Psoas muscle (tissue), 8 donors: ENCODE results near the gene LRRTM1. TPM values are rescaled to one million over a fixed set of nuclear protein-coding genes. Genes with fewer than 3 reads are reported as not detected.

ENCODE experiments used
- ATAC-seq, 4 donors: fragments of 200-7000 bp; cut with Tn5 transposase; one replicate each; pipeline ENCODE4 v1.9.1; 2020; ENCODE audit warnings: moderate library complexity in 3 of 4, mild to moderate bottlenecking in 2 of 4
- DNase-seq, 2 donors: peaks; one replicate each; pipeline ENCODE4 v3.0.0-alpha.2; 2020
- H3K27ac ChIP-seq: fragments of 200-600 bp; one replicate; pipeline ENCODE4 v1.8.0; 2022
- H3K27me3 ChIP-seq, 3 donors: fragments of 200-600 bp in 1 of 3; one replicate each; pipeline versions ENCODE4 v1.6.1 to v1.8.0; 2013 to 2022; ENCODE audit warnings: low read length in 2 of 3, mild to moderate bottlenecking in 2 of 3, moderate library complexity in 1 of 3; ENCODE audit not compliant: insufficient read depth in 3 of 3
- H3K36me3 ChIP-seq, 2 donors: fragments of 200-600 bp in 1 of 2; one replicate each; pipeline versions ENCODE4 v1.6.1 to v1.8.0; 2013 to 2022; ENCODE audit warnings: low read depth in 1 of 2, mild to moderate bottlenecking in 1 of 2, moderate library complexity in 1 of 2; ENCODE audit not compliant: insufficient read depth in 1 of 2
- H3K4me1 ChIP-seq: fragments of 200-600 bp; one replicate; pipeline ENCODE4 v1.8.0; 2022
- H3K4me3 ChIP-seq: fragments of 200-600 bp; one replicate; pipeline ENCODE4 v1.8.0; 2022; ENCODE audit warnings: mild to moderate bottlenecking
- H3K9me3 ChIP-seq: fragments of 200-600 bp; one replicate; pipeline ENCODE4 v1.8.0; 2022
- WGBS, 3 donors: extraction: QIAGEN DNeasy Blood & Tissue Kit; methylation state at CpG; one replicate each; pipeline versions ENCODE4 v1.1.6 to v1.1.7; 2013; 5-methylcytosine and 5-hydroxymethylcytosine counted together
- intact Hi-C, 2 donors: fragments of 100-400 bp; cut with DNase I; formaldehyde crosslinking; loops; one replicate each; pipeline versions ENCODE4 v1.11.0 to v1.14.2; 2022
- polyA plus RNA-seq, 3 donors: library from polyadenylated mRNA; stranded (reverse); fragments of 200-250 nt; gene quantifications; one replicate each; pipeline ENCODE4 v1.2.3, GENCODE V29; 2013
- total RNA-seq, 4 donors: library from RNA; stranded (reverse); fragmentation: NEBNext Ultra II Directional in 2 of 4; extraction: Animal tissue kit (Norgen Biotek cat#: 25700) in 2 of 4; gene quantifications; one replicate each; pipeline versions ENCODE4 v1.2.1 to v1.2.4, GENCODE V29; 2021 to 2023
- TF ChIP-seq, protein P1 (sequence below): fragments of 200-600 bp; IDR thresholded peaks from one replicate; pipeline ENCODE4 v1.8.0; 2022; ENCODE audit warnings: antibody characterized with exemption
- donor health status: healthy with polysubstance abuse.
- donor health status: DM: no; HTN: no; CAD: no; lungs with moderate emphysema.
- donor health status: Bipolar disorder and iron deficiency.
- donor health status: healthy.
- donor health status: DM: yes; HTN: yes; CAD: no.
- donor health status: DM: no; HTN: no; CAD: no.
- donor health status: DM: no; HTN: no; CAD: no.
- donor health status: DM: yes; HTN: yes; CAD: no.

The LRRTM1 gene
- total and polyA plus RNA-seq, 7 donors, result 0.01 to 0.36 (median 0.20) TPM; not detected in 4

- no peaks in the 10 kb centered on the region for H3K36me3 ChIP-seq
- no peak overlapping the region for H3K4me3 ChIP-seq
- TF ChIP-seq, protein P1, sequence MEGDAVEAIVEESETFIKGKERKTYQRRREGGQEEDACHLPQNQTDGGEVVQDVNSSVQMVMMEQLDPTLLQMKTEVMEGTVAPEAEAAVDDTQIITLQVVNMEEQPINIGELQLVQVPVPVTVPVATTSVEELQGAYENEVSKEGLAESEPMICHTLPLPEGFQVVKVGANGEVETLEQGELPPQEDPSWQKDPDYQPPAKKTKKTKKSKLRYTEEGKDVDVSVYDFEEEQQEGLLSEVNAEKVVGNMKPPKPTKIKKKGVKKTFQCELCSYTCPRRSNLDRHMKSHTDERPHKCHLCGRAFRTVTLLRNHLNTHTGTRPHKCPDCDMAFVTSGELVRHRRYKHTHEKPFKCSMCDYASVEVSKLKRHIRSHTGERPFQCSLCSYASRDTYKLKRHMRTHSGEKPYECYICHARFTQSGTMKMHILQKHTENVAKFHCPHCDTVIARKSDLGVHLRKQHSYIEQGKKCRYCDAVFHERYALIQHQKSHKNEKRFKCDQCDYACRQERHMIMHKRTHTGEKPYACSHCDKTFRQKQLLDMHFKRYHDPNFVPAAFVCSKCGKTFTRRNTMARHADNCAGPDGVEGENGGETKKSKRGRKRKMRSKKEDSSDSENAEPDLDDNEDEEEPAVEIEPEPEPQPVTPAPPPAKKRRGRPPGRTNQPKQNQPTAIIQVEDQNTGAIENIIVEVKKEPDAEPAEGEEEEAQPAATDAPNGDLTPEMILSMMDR, result no peak
- ATAC-seq (no peak), DNase-seq (no peak)
- intact Hi-C loops, result no loop called here
- no peaks in the 10 kb centered on the region for H3K9me3 ChIP-seq
- H3K27me3 ChIP-seq, result peaks cover 0 to 2% (median 0%) of the 10 kb centered on the region in 3 donors
- no peak overlapping the region for H3K27ac ChIP-seq
- no peaks in the 10 kb centered on the region for H3K4me1 ChIP-seq
Measured at GRCh38 chr2:80293039-80293438, 11.5 kb downstream of the LRRTM1 start.

- Histone ChIP-seq H3K9me3 (no peaks in the 10 kb centered on the region), H3K36me3 (no peaks in the 10 kb centered on the region), H3K27ac (no peak overlapping the region), H3K27me3 (peaks cover 0 to 2% (median 0%) of the 10 kb centered on the region in 3 donors), H3K4me1 (no peaks in the 10 kb centered on the region), H3K4me3 (no peak overlapping the region)
- ATAC-seq, result no peak
- TF ChIP-seq, protein P1, result no peak
- intact Hi-C loops, result no loop called here
- DNase-seq, result no peak
- 74 to 79% (median 77%) methylated on average over 3 of the region's 3 CpGs for WGBS, 3 donors
Measured at GRCh38 chr2:80292474-80292873, 12.1 kb downstream of the LRRTM1 start.

GRCh38 chr2:80291656-80292055 is 12.9 kb downstream of the LRRTM1 start:
- intact Hi-C loops, result no loop called here
- no peak overlapping the region for H3K4me3 ChIP-seq

DNA sequence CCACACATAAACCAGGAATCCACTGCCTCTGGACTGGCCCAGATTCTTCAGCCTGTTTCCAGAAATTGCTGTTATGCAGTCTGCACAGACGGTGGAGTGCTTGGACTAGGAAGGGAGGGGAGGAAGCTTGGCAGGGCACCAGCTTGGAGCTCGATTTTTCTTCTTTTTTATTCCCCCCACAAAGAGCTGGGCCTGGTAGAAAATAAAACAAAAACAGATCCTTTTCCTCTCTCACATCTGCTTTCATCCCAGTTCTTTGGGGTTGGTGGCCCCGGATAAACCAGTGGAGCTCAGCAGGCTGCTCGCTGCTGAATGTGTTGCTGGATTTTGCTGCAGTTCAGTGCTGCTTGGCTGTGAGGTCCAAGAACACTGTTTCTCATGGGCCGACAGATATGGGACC is 16.0 kb downstream of the LRRTM1 start:
- ATAC-seq, result no peak
- TF ChIP-seq, protein P1, result no peak
- no peak overlapping the region for H3K27ac ChIP-seq
- no peak for DNase-seq
- H3K4me3 ChIP-seq, result no peak overlapping the region
- no peaks in the 10 kb centered on the region for H3K9me3 ChIP-seq
- H3K27me3 ChIP-seq, result no peaks in the 10 kb centered on the region
- 22 to 28% (median 27%) methylated on average over 5 of the region's 5 CpGs for WGBS, 3 donors
- no peaks in the 10 kb centered on the region for H3K36me3 ChIP-seq
- intact Hi-C loops, result no loop called here
- no peaks in the 10 kb centered on the region for H3K4me1 ChIP-seq

More at GRCh38 chr2:80291656-80292055, 12.9 kb downstream of the LRRTM1 start:
- ATAC-seq (peak in 1 of 4 donors; percentile 36), DNase-seq (no peak)
- Histone ChIP-seq H3K9me3 (no peaks in the 10 kb centered on the region), H3K27me3 (peaks cover 0 to 2% (median 0%) of the 10 kb centered on the region in 3 donors), H3K27ac (no peak overlapping the region), H3K36me3 (no peaks in the 10 kb centered on the region), H3K4me1 (no peaks in the 10 kb centered on the region)
- WGBS, 3 donors, result 37 to 53% (median 38%) methylated on average over 1 of the region's 1 CpG
- TF ChIP-seq, protein P1, result no peak

GRCh38 chr2:80281049-80281448 is 23.5 kb downstream of the LRRTM1 start:
- TF ChIP-seq, protein P1, result no peak
- peak in 1 of 4 donors; percentile 34 for ATAC-seq
- Histone ChIP-seq H3K27ac (no peak overlapping the region), H3K4me1 (no peaks in the 10 kb centered on the region), H3K4me3 (no peak overlapping the region), H3K27me3 (no peaks in the 10 kb centered on the region), H3K36me3 (no peaks in the 10 kb centered on the region), H3K9me3 (no peaks in the 10 kb centered on the region)
- 58 to 70% (median 67%) methylated on average over 1 of the region's 1 CpG for WGBS, 3 donors
- intact Hi-C loops, result no loop called here
- DNase-seq, result no peak
